ENCODE data around the gene FIGN.

DNA sequence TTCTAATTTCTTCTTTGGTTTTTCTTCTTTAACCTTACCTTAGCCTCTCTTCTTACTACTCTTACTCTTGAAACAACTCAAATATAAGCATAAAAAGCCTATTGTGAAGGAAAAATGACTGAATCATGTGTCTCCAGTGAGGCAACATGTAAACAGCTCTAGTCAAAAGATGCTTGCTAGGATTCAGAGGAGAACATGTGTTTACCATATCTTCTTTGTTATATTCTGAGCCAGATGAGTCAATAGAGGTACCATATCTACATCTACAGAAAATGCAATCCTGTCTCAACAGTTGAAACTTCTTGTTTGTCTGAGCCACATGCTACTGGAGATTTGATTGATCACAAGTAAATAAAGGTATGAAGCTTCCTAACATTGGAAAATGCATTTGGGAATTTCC, 15.9 kb upstream of the FIGN start:
- TF ChIP-seq POLR2A (conservative IDR thresholded peaks at IDR 0.05), result no peak
- no peak for TF ChIP-seq NONO (IDR thresholded peaks at IDR 0.05; ENCODE audit: low read depth in 2 of 2, low read length in 1 of 2)
- TF ChIP-seq, protein P1, sequence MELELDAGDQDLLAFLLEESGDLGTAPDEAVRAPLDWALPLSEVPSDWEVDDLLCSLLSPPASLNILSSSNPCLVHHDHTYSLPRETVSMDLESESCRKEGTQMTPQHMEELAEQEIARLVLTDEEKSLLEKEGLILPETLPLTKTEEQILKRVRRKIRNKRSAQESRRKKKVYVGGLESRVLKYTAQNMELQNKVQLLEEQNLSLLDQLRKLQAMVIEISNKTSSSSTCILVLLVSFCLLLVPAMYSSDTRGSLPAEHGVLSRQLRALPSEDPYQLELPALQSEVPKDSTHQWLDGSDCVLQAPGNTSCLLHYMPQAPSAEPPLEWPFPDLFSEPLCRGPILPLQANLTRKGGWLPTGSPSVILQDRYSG (tag; conservative IDR thresholded peaks at IDR 0.05; ENCODE audit: low read depth), result no peak
- TF ChIP-seq, protein P2, sequence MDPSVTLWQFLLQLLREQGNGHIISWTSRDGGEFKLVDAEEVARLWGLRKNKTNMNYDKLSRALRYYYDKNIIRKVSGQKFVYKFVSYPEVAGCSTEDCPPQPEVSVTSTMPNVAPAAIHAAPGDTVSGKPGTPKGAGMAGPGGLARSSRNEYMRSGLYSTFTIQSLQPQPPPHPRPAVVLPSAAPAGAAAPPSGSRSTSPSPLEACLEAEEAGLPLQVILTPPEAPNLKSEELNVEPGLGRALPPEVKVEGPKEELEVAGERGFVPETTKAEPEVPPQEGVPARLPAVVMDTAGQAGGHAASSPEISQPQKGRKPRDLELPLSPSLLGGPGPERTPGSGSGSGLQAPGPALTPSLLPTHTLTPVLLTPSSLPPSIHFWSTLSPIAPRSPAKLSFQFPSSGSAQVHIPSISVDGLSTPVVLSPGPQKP (CRISPR knock-in tag; IDR thresholded peaks at IDR 0.05), result no peak
- TF ChIP-seq ZBTB17 (CRISPR knock-in tag; IDR thresholded peaks at IDR 0.05), result no peak

All from K562 (cell line).